BJ (cell line): ENCODE data around the gene FAIM2. TPM values are rescaled to one million over a fixed set of nuclear protein-coding genes. Genes with fewer than 3 reads are reported as not detected.
"Not testable (repeated sequence)": the region's sequence is repeated elsewhere in the genome, so short reads cannot be mapped to it uniquely, and the experiment has no call there.

Experiments
- CTCF ChIA-PET: fragments of 350-600 bp; formaldehyde crosslinking; extraction: SDS; loops from one replicate; lab custom pipeline; 2021; ENCODE audit warnings: antibody characterized with exemption, inconsistent platforms; lab: Yijun Ruan, JAX
- POLR2A ChIA-PET: fragments of 300-600 bp; sonication (Branson Sonifier 250); formaldehyde crosslinking; extraction: SDS; loops from one replicate; lab custom pipeline; 2021; ENCODE audit warnings: antibody characterized with exemption; lab: Charles Lee
- DNase-seq: peaks from one replicate; pipeline ENCODE4 v3.0.0-alpha.2; 2011; ENCODE audit warnings: low read depth
- H3K27me3 ChIP-seq: 2 replicates; pipeline ENCODE4 v1.6.0; 2011; ENCODE audit warnings: low read length; ENCODE audit not compliant: control insufficient read depth, insufficient read depth
- H3K36me3 ChIP-seq: 2 replicates; pipeline ENCODE4 v1.5.1; 2011; ENCODE audit warnings: low read length; ENCODE audit not compliant: control insufficient read depth, insufficient read depth
- H3K4me3 ChIP-seq: 2 replicates; pipeline ENCODE4 v1.5.1; 2011; ENCODE audit warnings: low read depth, mild to moderate bottlenecking, control low read depth, low read length
- polyA plus RNA-seq: library from polyadenylated mRNA; depleted of rRNA; stranded (reverse); fragments of >200 nt; gene quantifications from 2 replicates; pipeline ENCODE4 v1.2.3, GENCODE V29; 2011
- TF ChIP-seq, protein P1 (sequence below): IDR thresholded peaks from 2 replicates; pipeline ENCODE4 v1.5.1; 2011; ENCODE audit warnings: low read depth, mild to moderate bottlenecking, control low read depth, inconsistent platforms, low read length, moderate library complexity; ENCODE audit not compliant: insufficient read depth

The FAIM2 gene
- polyA plus RNA-seq, 1 experiment = 3.6 TPM

DNA sequence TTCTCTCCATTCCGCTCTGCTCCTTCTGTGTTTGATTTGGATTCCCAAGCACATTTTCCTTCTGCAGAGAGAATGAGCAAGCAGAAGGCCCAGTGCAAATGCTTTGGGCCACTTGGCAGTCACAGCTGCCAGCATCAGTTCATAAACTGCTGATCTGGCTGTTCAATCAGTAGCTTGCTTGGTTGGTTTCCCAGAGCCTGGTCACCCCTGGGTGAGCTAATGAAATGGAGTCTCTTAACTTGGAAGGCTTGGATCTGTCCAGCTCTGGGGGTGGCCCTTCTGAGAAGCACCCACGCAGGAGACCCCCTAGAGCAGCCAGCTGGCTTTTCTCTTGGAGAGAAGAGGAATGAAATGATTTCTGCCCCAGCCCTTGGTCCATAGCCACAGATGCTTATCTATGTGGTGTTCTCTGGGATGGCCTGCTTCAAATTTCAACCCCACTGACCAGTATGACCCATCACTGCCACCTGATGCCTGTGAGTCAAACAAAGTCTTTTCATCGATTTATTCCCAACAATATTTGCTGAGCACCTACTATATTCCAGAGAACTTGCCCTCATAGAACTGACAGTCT lies 30.3 kb downstream of the FAIM2 start:
- peak; percentile 0 for DNase-seq
- no peaks in the 10 kb centered on the region for H3K36me3 ChIP-seq
- H3K27me3 ChIP-seq = no peaks in the 10 kb centered on the region
- TF ChIP-seq, protein P1, sequence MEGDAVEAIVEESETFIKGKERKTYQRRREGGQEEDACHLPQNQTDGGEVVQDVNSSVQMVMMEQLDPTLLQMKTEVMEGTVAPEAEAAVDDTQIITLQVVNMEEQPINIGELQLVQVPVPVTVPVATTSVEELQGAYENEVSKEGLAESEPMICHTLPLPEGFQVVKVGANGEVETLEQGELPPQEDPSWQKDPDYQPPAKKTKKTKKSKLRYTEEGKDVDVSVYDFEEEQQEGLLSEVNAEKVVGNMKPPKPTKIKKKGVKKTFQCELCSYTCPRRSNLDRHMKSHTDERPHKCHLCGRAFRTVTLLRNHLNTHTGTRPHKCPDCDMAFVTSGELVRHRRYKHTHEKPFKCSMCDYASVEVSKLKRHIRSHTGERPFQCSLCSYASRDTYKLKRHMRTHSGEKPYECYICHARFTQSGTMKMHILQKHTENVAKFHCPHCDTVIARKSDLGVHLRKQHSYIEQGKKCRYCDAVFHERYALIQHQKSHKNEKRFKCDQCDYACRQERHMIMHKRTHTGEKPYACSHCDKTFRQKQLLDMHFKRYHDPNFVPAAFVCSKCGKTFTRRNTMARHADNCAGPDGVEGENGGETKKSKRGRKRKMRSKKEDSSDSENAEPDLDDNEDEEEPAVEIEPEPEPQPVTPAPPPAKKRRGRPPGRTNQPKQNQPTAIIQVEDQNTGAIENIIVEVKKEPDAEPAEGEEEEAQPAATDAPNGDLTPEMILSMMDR = no peak
- ChIA-PET POLR2A (no interaction called here), CTCF (interaction anchor here (1.1 to 2.1 kb wide), 4 partner anchors 10 to 182 kb away, joined by 3 to 19 read pairs (median 6); no protein-coding TSS in a partner anchor)
- no peak overlapping the region for H3K4me3 ChIP-seq

DNA sequence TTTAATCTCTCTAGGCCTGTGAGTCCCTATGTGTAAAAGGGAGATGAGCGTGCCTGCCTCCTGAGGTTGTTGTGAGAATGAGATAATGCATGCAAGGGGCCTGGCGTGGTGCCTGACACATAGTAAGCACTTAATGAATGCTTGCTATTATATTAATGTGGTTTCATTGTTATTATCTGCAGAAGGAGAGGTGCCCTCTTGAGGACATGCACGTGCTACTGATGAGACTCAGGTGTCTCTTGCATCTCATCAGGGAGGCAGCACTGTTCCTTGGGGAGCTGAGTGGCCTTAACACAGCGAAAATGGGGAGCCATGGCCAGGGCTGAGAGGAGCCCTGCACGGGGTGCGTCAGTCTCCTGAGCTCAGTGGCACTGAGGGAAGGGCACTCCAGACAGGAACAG lies 30.9 kb downstream of the FAIM2 start:
- ChIA-PET CTCF (interaction anchor here (0.9 to 2.1 kb wide), 4 partner anchors 73 to 183 kb away, joined by 3 to 19 read pairs (median 6); no protein-coding TSS in a partner anchor), POLR2A (no interaction called here)
- Histone ChIP-seq H3K27me3 (no peaks in the 10 kb centered on the region), H3K4me3 (no peak overlapping the region), H3K36me3 (no peaks in the 10 kb centered on the region)
- DNase-seq = no peak
- TF ChIP-seq, protein P1 = no peak

DNA sequence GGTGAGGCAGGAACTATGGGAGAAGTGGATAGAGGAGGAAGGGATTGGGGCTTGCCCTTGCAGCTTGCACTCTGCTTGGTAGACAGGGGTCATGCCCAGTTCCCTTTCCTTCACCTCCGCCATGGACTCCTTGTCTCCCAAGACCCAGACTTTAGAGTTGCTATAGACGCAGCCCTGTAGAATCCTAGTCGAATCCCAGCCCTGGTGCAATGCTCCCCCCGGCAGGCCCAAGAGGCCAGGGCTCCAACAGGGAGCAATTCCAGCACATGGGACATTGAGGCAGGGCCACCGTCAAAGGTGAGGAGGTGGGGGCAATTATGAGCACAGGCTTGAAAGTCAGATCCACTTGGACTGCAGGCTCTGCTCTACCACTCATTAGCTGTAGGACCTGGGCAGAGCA lies 31.3 kb downstream of the FAIM2 start:
- ChIA-PET CTCF (interaction anchor here (0.9 to 2.1 kb wide), 5 partner anchors 9 to 127 kb away, joined by 3 to 19 read pairs (median 4); no protein-coding TSS in a partner anchor), POLR2A (no interaction called here)
- Histone ChIP-seq H3K36me3 (no peaks in the 10 kb centered on the region), H3K4me3 (no peak overlapping the region), H3K27me3 (no peaks in the 10 kb centered on the region)
- no peak for DNase-seq
- TF ChIP-seq, protein P1 = no peak

DNA sequence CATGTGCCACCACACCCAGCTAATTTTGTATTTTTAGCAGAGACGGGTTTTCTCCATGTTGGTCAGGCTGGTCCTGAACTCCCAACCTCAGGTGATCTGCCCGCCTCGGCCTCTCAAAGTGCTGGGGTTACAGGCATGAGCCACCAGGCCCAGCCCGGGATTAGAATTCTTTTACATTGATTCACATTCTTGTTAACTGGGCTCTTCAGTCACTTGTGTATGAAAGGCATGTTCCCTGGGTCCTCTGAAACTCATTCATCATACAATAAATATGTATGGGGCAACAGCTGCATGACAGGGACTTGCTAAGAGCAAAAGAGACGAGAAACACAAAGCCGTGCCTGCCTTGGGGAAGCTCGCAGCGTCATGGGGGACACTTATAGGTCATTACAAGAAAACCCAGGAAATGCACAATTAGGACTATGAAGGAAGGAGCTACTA lies 31.9 kb downstream of the FAIM2 start:
- peak; percentile 9 for DNase-seq
- CTCF ChIA-PET = interaction anchor here (0.9 to 2.1 kb wide), 4 partner anchors 9 to 127 kb away, joined by 3 to 19 read pairs (median 4); no protein-coding TSS in a partner anchor
- H3K36me3 ChIP-seq, POLR2A ChIA-PET, H3K4me3 ChIP-seq, H3K27me3 ChIP-seq: not testable (repeated sequence)

DNA sequence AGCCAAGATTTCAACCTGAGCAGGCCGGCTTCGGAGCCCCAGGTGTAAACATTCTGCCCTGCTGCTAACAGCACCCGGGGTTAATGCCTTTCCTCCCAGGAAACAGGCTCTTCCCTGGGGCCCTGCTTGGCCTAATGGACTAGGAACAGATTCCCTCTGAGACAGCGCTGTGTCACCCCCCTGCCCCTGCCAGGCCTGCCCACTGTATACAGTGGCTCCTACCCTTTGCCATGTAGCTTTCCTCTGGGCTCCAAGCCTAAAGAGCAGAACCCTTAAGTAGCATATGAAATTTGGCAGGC lies 32.5 kb downstream of the FAIM2 start:
- POLR2A ChIA-PET = no interaction called here
- Histone ChIP-seq H3K27me3 (no peaks in the 10 kb centered on the region), H3K36me3 (no peaks in the 10 kb centered on the region), H3K4me3 (no peak overlapping the region)
- TF ChIP-seq, protein P1 = no peak
- no peak for DNase-seq
- CTCF ChIA-PET = interaction anchor here (0.8 to 1.6 kb wide), 5 partner anchors 10 to 166 kb away, joined by 3 to 4 read pairs (median 3); no protein-coding TSS in a partner anchor
